B cell (primary cell): Measurements from ENCODE around the gene MMP21. TPM values are rescaled to one million over a fixed set of nuclear protein-coding genes. Genes with fewer than 3 reads are reported as not detected.

ENCODE experiments used
- ATAC-seq: fragments of 200-7000 bp; cut with Tn5 transposase; one replicate; pipeline ENCODE4 v1.10.0; 2021; ENCODE audit warnings: low read depth, mild to moderate bottlenecking, moderate number of reproducible peaks, moderate library complexity
- CTCF ChIA-PET: fragments of 350-600 bp; sonication (Branson Sonifier 250); formaldehyde crosslinking; loops from one replicate; lab custom pipeline; 2021; ENCODE audit warnings: antibody characterized with exemption, inconsistent platforms; lab: Charles Lee
- POLR2A ChIA-PET: fragments of 350-600 bp; sonication (Branson Sonifier 250); formaldehyde crosslinking; loops from one replicate; lab custom pipeline; 2021; ENCODE audit warnings: antibody characterized with exemption; lab: Charles Lee
- DNase-seq: peaks from one replicate; pipeline ENCODE4 v3.0.0; 2013
- H2AFZ ChIP-seq: 2 replicates; pipeline ENCODE4 v1.6.1; 2012; ENCODE audit warnings: mild to moderate bottlenecking, low read depth, low read length; ENCODE audit not compliant: insufficient read depth, poor library complexity, severe bottlenecking
- H3K27ac ChIP-seq, 2 donors: 1 replicate in 1 of 2; 2 replicates in 1 of 2; pipeline ENCODE4 v1.5.1; 2012 to 2013; ENCODE audit warnings: low read length in 2 of 2, mild to moderate bottlenecking in 2 of 2, moderate library complexity in 1 of 2
- H3K27me3 ChIP-seq, 4 experiments: fragments of 200-600 bp in 1 of 4; sonication (generic) in 1 of 4; replicated peaks in 1 of 4; 1 replicate in 2 of 4; 2 replicates in 2 of 4; pipeline versions ENCODE4 v1.6.1 to v1.7.0; 2013 to 2016; ENCODE audit warnings: low read length in 3 of 4, mild to moderate bottlenecking in 2 of 4, mixed read lengths in 1 of 4, moderate library complexity in 1 of 4; ENCODE audit not compliant: insufficient read depth in 4 of 4, control insufficient read depth in 3 of 4; ENCODE audit errors: control extremely low read depth in 1 of 4
- H3K36me3 ChIP-seq, 2 experiments: replicated peaks in 1 of 2; 1 replicate in 1 of 2; 2 replicates in 1 of 2; pipeline versions ENCODE4 v1.6.1 to v1.7.1; 2013; ENCODE audit warnings: low read length in 1 of 2; ENCODE audit not compliant: insufficient read depth in 2 of 2, control insufficient read depth in 1 of 2; ENCODE audit errors: control extremely low read depth in 1 of 2, extremely low read depth in 1 of 2
- H3K4me1 ChIP-seq, 2 donors: fragments of 200-600 bp in 1 of 2; sonication (generic) in 1 of 2; 1 replicate in 1 of 2; 2 replicates in 1 of 2; pipeline versions ENCODE4 v1.5.1 to v1.6.1; 2013 to 2017; ENCODE audit warnings: low read length in 2 of 2; ENCODE audit not compliant: control insufficient read depth in 2 of 2, insufficient read depth in 2 of 2
- H3K4me2 ChIP-seq: replicated peaks from 2 replicates; pipeline ENCODE3; 2012; ENCODE audit warnings: mild to moderate bottlenecking, low read depth, low read length; ENCODE audit not compliant: poor library complexity, severe bottlenecking
- H3K4me3 ChIP-seq, 5 experiments: fragments of 200-600 bp in 1 of 5; sonication (generic) in 1 of 5; 1 replicate in 3 of 5; 2 replicates in 2 of 5; pipeline versions ENCODE4 v1.5.1 to v1.7.0; 2011 to 2016; ENCODE audit warnings: low read length in 4 of 5, mild to moderate bottlenecking in 4 of 5, low read depth in 2 of 5, control low read depth in 1 of 5, moderate library complexity in 1 of 5; ENCODE audit not compliant: insufficient read depth in 1 of 5; ENCODE audit errors: control extremely low read depth in 1 of 5, extremely low read depth in 1 of 5
- H3K79me2 ChIP-seq: fragments of 200-600 bp; sonication (generic); one replicate; pipeline ENCODE4 v1.6.0; 2016; ENCODE audit warnings: low read length; ENCODE audit not compliant: control insufficient read depth, insufficient read depth
- H3K9ac ChIP-seq: fragments of 200-600 bp; sonication (generic); 2 replicates; pipeline ENCODE4 v1.6.1; 2017; ENCODE audit warnings: mild to moderate bottlenecking, low read length, moderate library complexity
- H3K9me3 ChIP-seq, 3 donors: one replicate each; pipeline versions ENCODE4 v1.6.1 to v1.7.1; 2013; ENCODE audit warnings: low read length in 2 of 3; ENCODE audit not compliant: control insufficient read depth in 2 of 3, insufficient read depth in 1 of 3; ENCODE audit errors: control extremely low read depth in 1 of 3
- H4K20me1 ChIP-seq: 2 replicates; pipeline ENCODE4 v1.6.0; 2012; ENCODE audit warnings: mild to moderate bottlenecking, low read length; ENCODE audit not compliant: insufficient read depth, control insufficient read depth, poor library complexity, severe bottlenecking
- H3K27ac Mint-ChIP-seq: one replicate; pipeline ENCODE4 v1.8.0; 2021; ENCODE audit warnings: mixed read lengths
- H3K27me3 Mint-ChIP-seq: one replicate; pipeline ENCODE4 v1.8.0; 2021; ENCODE audit warnings: mixed read lengths
- H3K4me1 Mint-ChIP-seq: one replicate; pipeline ENCODE4 v1.8.0; 2021; ENCODE audit warnings: mixed read lengths
- H3K4me3 Mint-ChIP-seq: one replicate; pipeline ENCODE4 v1.8.0; 2021; ENCODE audit warnings: mixed read lengths
- H3K9me3 Mint-ChIP-seq: one replicate; pipeline ENCODE4 v1.8.0; 2022; ENCODE audit warnings: mixed read lengths; ENCODE audit not compliant: insufficient read depth
- CTCF ChIP-seq: fragments of 200-600 bp; IDR thresholded peaks from one replicate; pipeline ENCODE4 v1.8.0; 2022; ENCODE audit warnings: antibody characterized with exemption, mild to moderate bottlenecking
- EZH2 ChIP-seq: IDR thresholded peaks from 2 replicates; pipeline ENCODE4 v1.6.1; 2012; ENCODE audit warnings: borderline replicate concordance, low read depth, mild to moderate bottlenecking, moderate library complexity, low read length; ENCODE audit not compliant: insufficient read depth, poor library complexity, severe bottlenecking
- WGBS: methylation state at CpG from one replicate; pipeline ENCODE4 v1.1.5; 2013; ENCODE audit warnings: missing lambda C conversion rate; ENCODE audit not compliant: insufficient coverage; 5-methylcytosine and 5-hydroxymethylcytosine counted together
- intact Hi-C: fragments of 100-400 bp; cut with micrococcal nuclease; formaldehyde crosslinking; loops from one replicate; pipeline ENCODE4 v1.10.0; 2022
- polyA plus RNA-seq: library from polyadenylated mRNA; depleted of rRNA; stranded (reverse); fragments of >200 nt; gene quantifications from 2 replicates; pipeline ENCODE4 v1.2.3, GENCODE V29; 2012
- total RNA-seq, 2 donors: library from RNA; stranded (reverse); fragments of 120-200 nt in 1 of 2; gene quantifications; 1 replicate in 1 of 2; 2 replicates in 1 of 2; pipeline versions ENCODE4 v1.2.3 to v1.2.4, GENCODE V29; 2013 to 2022

MMP21 gene
- total and polyA plus RNA-seq, 2 donors (not counting 1 experiment from before 2014, with no cell fraction given) = 0.15 to 0.18 TPM

- H3K79me2 ChIP-seq = no peaks in the 10 kb centered on the region
- no peak overlapping the region for H2AFZ ChIP-seq
- H3K4me1 ChIP-seq = no peaks in the 10 kb centered on the region
- no peaks in the 10 kb centered on the region for H3K9me3 Mint-ChIP-seq
- no peak overlapping the region for H3K9ac ChIP-seq
- intact Hi-C loops = no loop called here
- ChIA-PET CTCF (no interaction called here), POLR2A (no interaction called here)
- TF ChIP-seq EZH2 (no peak), CTCF (no peak)
- peaks cover 4% of the 10 kb centered on the region for H3K27me3 Mint-ChIP-seq
- no peak overlapping the region for H3K4me3 ChIP-seq
- no peaks in the 10 kb centered on the region for H4K20me1 ChIP-seq
- no peak overlapping the region for H3K4me2 ChIP-seq
- no peak overlapping the region for H3K4me3 Mint-ChIP-seq
- no peaks in the 10 kb centered on the region for H3K27me3 ChIP-seq
- no peak overlapping the region for H3K27ac ChIP-seq
- H3K9me3 ChIP-seq = no peaks in the 10 kb centered on the region
- no peaks in the 10 kb centered on the region for H3K4me1 Mint-ChIP-seq
- DNase-seq (no peak), ATAC-seq (no peak)
- no peak overlapping the region for H3K27ac Mint-ChIP-seq
- no peaks in the 10 kb centered on the region for H3K36me3 ChIP-seq
- 96% methylated on average over 5 of the region's 11 CpGs for WGBS
Measured at GRCh38 chr10:125782616-125783015, 7.0 kb upstream of the MMP21 start.

DNA sequence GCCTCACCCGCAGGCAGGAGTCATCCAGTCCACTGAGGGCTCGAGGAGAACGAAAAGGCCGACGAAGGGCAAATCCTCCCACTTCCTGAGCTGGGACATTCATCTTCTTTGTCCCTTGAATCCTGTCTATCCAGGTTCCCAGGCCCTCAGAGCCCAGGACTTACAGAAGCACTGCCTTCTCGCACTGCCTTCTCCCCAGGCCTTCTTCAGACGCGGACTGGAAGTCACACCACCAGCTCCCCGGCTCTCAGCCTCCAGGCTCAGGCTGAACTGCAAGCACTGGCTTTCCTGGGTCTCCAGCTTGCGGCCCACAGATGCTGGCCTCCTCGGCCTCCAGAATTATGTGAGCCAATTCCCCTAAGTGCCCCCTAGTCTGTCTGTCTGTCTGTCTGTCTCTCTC, 6.4 kb upstream of the MMP21 start:
- H3K4me3 Mint-ChIP-seq = no peak overlapping the region
- H3K27me3 Mint-ChIP-seq = peaks cover 4% of the 10 kb centered on the region
- intact Hi-C loops = no loop called here
- ATAC-seq (no peak), DNase-seq (no peak)
- Histone ChIP-seq H3K27ac (no peak overlapping the region), H3K4me1 (no peaks in the 10 kb centered on the region), H3K9ac (no peak overlapping the region), H3K9me3 (no peaks in the 10 kb centered on the region), H3K79me2 (no peaks in the 10 kb centered on the region), H3K27me3 (no peaks in the 10 kb centered on the region), H3K4me2 (no peak overlapping the region), H2AFZ (no peak overlapping the region), H3K4me3 (no peak overlapping the region), H4K20me1 (no peaks in the 10 kb centered on the region), H3K36me3 (no peaks in the 10 kb centered on the region)
- H3K9me3 Mint-ChIP-seq = no peaks in the 10 kb centered on the region
- CTCF ChIA-PET = no interaction called here
- no peak overlapping the region for H3K27ac Mint-ChIP-seq
- H3K4me1 Mint-ChIP-seq = no peaks in the 10 kb centered on the region
- no peak for TF ChIP-seq CTCF
- TF ChIP-seq EZH2 = no peak
- POLR2A ChIA-PET = no interaction called here
- 93% methylated on average over 11 of the region's 11 CpGs for WGBS
